DMS79 (cell line): Measurements from ENCODE around the gene ZNF32.

Experiments used
- DNase-seq: peaks from one replicate; lab custom pipeline; 2025; lab: John Stamatoyannopoulos, UW

Gene ZNF32

GRCh38 chr10:43648398-43649184 lies at the start of gene ZNF32:
Gene ZNF32 (minus strand): TSS chr10:43648881. CDS start chr10:43646133, 2,748 bp downstream.
- peak; percentile 5 for DNase-seq

- no peak for DNase-seq
Observed at GRCh38 chr10:43698156-43698555, 49.5 kb upstream of the ZNF32 start.

- no peak for DNase-seq
Observed at GRCh38 chr10:43696909-43697483, 48.3 kb upstream of the ZNF32 start.

GRCh38 chr10:43695730-43696129 lies 47.0 kb upstream of the ZNF32 start:
- no peak for DNase-seq

GRCh38 chr10:43695321-43695720 lies 46.6 kb upstream of the ZNF32 start:
- DNase-seq, result no peak

- DNase-seq, result no peak
Observed at GRCh38 chr10:43694526-43694925, 45.8 kb upstream of the ZNF32 start.

- no peak for DNase-seq
Observed at GRCh38 chr10:43693602-43694001, 44.9 kb upstream of the ZNF32 start.

- DNase-seq, result no peak
Observed at GRCh38 chr10:43692051-43692825, 43.6 kb upstream of the ZNF32 start.

- no peak for DNase-seq
Observed at GRCh38 chr10:43691485-43691884, 42.8 kb upstream of the ZNF32 start.

- DNase-seq, result peak; percentile 8
Observed at GRCh38 chr10:43689955-43690771, 41.5 kb upstream of the ZNF32 start.

- no peak for DNase-seq
Observed at GRCh38 chr10:43689618-43689954, 40.9 kb upstream of the ZNF32 start.

GRCh38 chr10:43689007-43689491 lies 40.4 kb upstream of the ZNF32 start:
- DNase-seq, result no peak

GRCh38 chr10:43688348-43688892 lies 39.7 kb upstream of the ZNF32 start:
- no peak for DNase-seq

GRCh38 chr10:43687373-43687772 lies 38.7 kb upstream of the ZNF32 start:
- no peak for DNase-seq

GRCh38 chr10:43686414-43686813 lies 37.7 kb upstream of the ZNF32 start:
- no peak for DNase-seq

- DNase-seq, result no peak
Observed at GRCh38 chr10:43685744-43686143, 37.1 kb upstream of the ZNF32 start.

- no peak for DNase-seq
Observed at GRCh38 chr10:43684292-43684559, 35.5 kb upstream of the ZNF32 start.

- DNase-seq, result no peak
Observed at GRCh38 chr10:43683451-43684291, 35.0 kb upstream of the ZNF32 start.

- DNase-seq, result no peak
Observed at GRCh38 chr10:43682956-43683355, 34.3 kb upstream of the ZNF32 start.

GRCh38 chr10:43681721-43682120 lies 33.0 kb upstream of the ZNF32 start:
- DNase-seq, result no peak

GRCh38 chr10:43681220-43681619 lies 32.5 kb upstream of the ZNF32 start:
- DNase-seq, result no peak
